BE2C (cell line): ENCODE data around the gene CCM2.

ENCODE experiments used
- DNase-seq: peaks from one replicate; pipeline ENCODE4 v3.0.0-alpha.2; 2020
- H3K27me3 ChIP-seq: fragments of 250-450 bp; sonication (Bioruptor Pico); 2 replicates; pipeline ENCODE4 v1.5.1; 2020; ENCODE audit warnings: mild to moderate bottlenecking
- H3K36me3 ChIP-seq: fragments of 250-450 bp; sonication (Bioruptor Pico); 2 replicates; pipeline ENCODE4 v1.5.1; 2020; ENCODE audit warnings: mild to moderate bottlenecking
- H3K4me1 ChIP-seq: fragments of 250-450 bp; sonication (Bioruptor Pico); 2 replicates; pipeline ENCODE4 v1.5.1; 2020
- H3K4me3 ChIP-seq: 2 replicates; pipeline ENCODE4 v1.5.1; 2011; ENCODE audit warnings: low read depth, low read length
- H3K9me3 ChIP-seq: fragments of 250-450 bp; sonication (Bioruptor Pico); 2 replicates; pipeline ENCODE4 v1.5.1; 2020
- TF ChIP-seq, protein P1 (sequence below): IDR thresholded peaks from 2 replicates; pipeline ENCODE4 v1.5.1; 2012; ENCODE audit warnings: mild to moderate bottlenecking, low read depth, low read length

CCM2 gene

GRCh38 chr7:44967571-44968446, 32.2 kb upstream of the CCM2 start:
- Histone ChIP-seq H3K9me3 (no peaks in the 10 kb centered on the region), H3K27me3 (no peaks in the 10 kb centered on the region), H3K36me3 (no peaks in the 10 kb centered on the region), H3K4me1 (no peaks in the 10 kb centered on the region), H3K4me3 (0 out of 2 replicates have a peak overlapping the region, but pooled peaks have one; percentile 16)
- TF ChIP-seq, protein P1, sequence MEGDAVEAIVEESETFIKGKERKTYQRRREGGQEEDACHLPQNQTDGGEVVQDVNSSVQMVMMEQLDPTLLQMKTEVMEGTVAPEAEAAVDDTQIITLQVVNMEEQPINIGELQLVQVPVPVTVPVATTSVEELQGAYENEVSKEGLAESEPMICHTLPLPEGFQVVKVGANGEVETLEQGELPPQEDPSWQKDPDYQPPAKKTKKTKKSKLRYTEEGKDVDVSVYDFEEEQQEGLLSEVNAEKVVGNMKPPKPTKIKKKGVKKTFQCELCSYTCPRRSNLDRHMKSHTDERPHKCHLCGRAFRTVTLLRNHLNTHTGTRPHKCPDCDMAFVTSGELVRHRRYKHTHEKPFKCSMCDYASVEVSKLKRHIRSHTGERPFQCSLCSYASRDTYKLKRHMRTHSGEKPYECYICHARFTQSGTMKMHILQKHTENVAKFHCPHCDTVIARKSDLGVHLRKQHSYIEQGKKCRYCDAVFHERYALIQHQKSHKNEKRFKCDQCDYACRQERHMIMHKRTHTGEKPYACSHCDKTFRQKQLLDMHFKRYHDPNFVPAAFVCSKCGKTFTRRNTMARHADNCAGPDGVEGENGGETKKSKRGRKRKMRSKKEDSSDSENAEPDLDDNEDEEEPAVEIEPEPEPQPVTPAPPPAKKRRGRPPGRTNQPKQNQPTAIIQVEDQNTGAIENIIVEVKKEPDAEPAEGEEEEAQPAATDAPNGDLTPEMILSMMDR, result peak; percentile 59
- peak; percentile 76 for DNase-seq

GRCh38 chr7:44969049-44969700, 30.8 kb upstream of the CCM2 start:
- H3K36me3 ChIP-seq, result no peaks in the 10 kb centered on the region
- H3K4me3 ChIP-seq, result no peak overlapping the region
- H3K4me1 ChIP-seq, result no peaks in the 10 kb centered on the region
- H3K27me3 ChIP-seq, result no peaks in the 10 kb centered on the region
- DNase-seq, result no peak
- TF ChIP-seq, protein P1, result no peak
- no peaks in the 10 kb centered on the region for H3K9me3 ChIP-seq

- TF ChIP-seq, protein P1, result no peak
- Histone ChIP-seq H3K4me1 (no peaks in the 10 kb centered on the region), H3K4me3 (no peak overlapping the region), H3K9me3 (no peaks in the 10 kb centered on the region), H3K36me3 (no peaks in the 10 kb centered on the region), H3K27me3 (no peaks in the 10 kb centered on the region)
- DNase-seq, result no peak
These were observed 30.1 kb upstream of the CCM2 start for GRCh38 chr7:44969701-44970522.

GRCh38 chr7:44970523-44971051, 29.4 kb upstream of the CCM2 start:
- Histone ChIP-seq H3K27me3 (no peaks in the 10 kb centered on the region), H3K36me3 (no peaks in the 10 kb centered on the region), H3K4me1 (no peaks in the 10 kb centered on the region), H3K9me3 (no peaks in the 10 kb centered on the region), H3K4me3 (no peak overlapping the region)
- DNase-seq, result no peak
- TF ChIP-seq, protein P1, result no peak

- H3K36me3 ChIP-seq, result no peaks in the 10 kb centered on the region
- no peaks in the 10 kb centered on the region for H3K27me3 ChIP-seq
- H3K9me3 ChIP-seq, result no peaks in the 10 kb centered on the region
- no peak overlapping the region for H3K4me3 ChIP-seq
- DNase-seq, result no peak
- TF ChIP-seq, protein P1, result no peak
- no peaks in the 10 kb centered on the region for H3K4me1 ChIP-seq
These were observed 28.7 kb upstream of the CCM2 start for GRCh38 chr7:44971188-44971901.
